Neuronal stem cell (in vitro differentiated cells): ENCODE data around the gene SHISA6.

Source experiments
- DNase-seq: peaks from one replicate; pipeline ENCODE4 v3.0.0-alpha.2; 2013; ENCODE audit warnings: low spot score
- H2AFZ ChIP-seq: one replicate; pipeline ENCODE4 v1.6.1; 2013; ENCODE audit warnings: mild to moderate bottlenecking, low read length, inconsistent platforms
- H2AK5ac ChIP-seq: 2 replicates; pipeline ENCODE4 v1.6.1; 2013; ENCODE audit warnings: low read depth, mild to moderate bottlenecking, inconsistent platforms, low read length, moderate library complexity, mixed read lengths
- H2BK120ac ChIP-seq: 2 replicates; pipeline ENCODE4 v1.6.1; 2013; ENCODE audit warnings: low read depth, mild to moderate bottlenecking, inconsistent platforms, low read length, moderate library complexity, mixed read lengths
- H2BK12ac ChIP-seq: one replicate; pipeline ENCODE4 v1.6.1; 2013; ENCODE audit warnings: low read length, inconsistent platforms
- H2BK15ac ChIP-seq: 2 replicates; pipeline ENCODE4 v1.6.1; 2013; ENCODE audit warnings: mild to moderate bottlenecking, low read length, inconsistent platforms, mixed read lengths
- H2BK5ac ChIP-seq: one replicate; pipeline ENCODE4 v1.6.1; 2013; ENCODE audit warnings: inconsistent platforms, mild to moderate bottlenecking, low read length, moderate library complexity
- H3K14ac ChIP-seq: one replicate; pipeline ENCODE4 v1.6.1; 2013; ENCODE audit warnings: low read length, inconsistent platforms
- H3K18ac ChIP-seq: 2 replicates; pipeline ENCODE4 v1.6.1; 2013; ENCODE audit warnings: low read length, inconsistent platforms
- H3K23ac ChIP-seq: 2 replicates; pipeline ENCODE4 v1.6.1; 2013; ENCODE audit warnings: low read depth, mild to moderate bottlenecking, mixed read lengths, low read length, inconsistent platforms; ENCODE audit not compliant: poor library complexity
- H3K27ac ChIP-seq: replicated peaks from 3 replicates; pipeline ENCODE4 v1.5.1; 2013; ENCODE audit warnings: low read length, inconsistent platforms
- H3K27me3 ChIP-seq, 3 experiments: 2 replicates each; pipeline ENCODE4 v1.6.1; 2013; ENCODE audit warnings: low read length in 3 of 3, mild to moderate bottlenecking in 2 of 3, inconsistent platforms in 1 of 3, low read depth in 1 of 3, mixed read lengths in 1 of 3, moderate library complexity in 1 of 3; ENCODE audit not compliant: control insufficient read depth in 3 of 3, insufficient read depth in 3 of 3
- H3K36me3 ChIP-seq, 2 donors: replicated peaks in 1 of 2; 2 replicates each; pipeline ENCODE4 v1.6.1; 2013; ENCODE audit warnings: low read length in 2 of 2; ENCODE audit not compliant: control insufficient read depth in 2 of 2, insufficient read depth in 2 of 2
- H3K4ac ChIP-seq: 2 replicates; pipeline ENCODE4 v1.6.1; 2013; ENCODE audit warnings: inconsistent platforms, mild to moderate bottlenecking, low read length, moderate library complexity
- H3K4me1 ChIP-seq, 2 donors: 1 replicate in 1 of 2; 2 replicates in 1 of 2; pipeline ENCODE4 v1.6.1; 2013; ENCODE audit warnings: low read length in 2 of 2, low read depth in 1 of 2; ENCODE audit not compliant: control insufficient read depth in 2 of 2, insufficient read depth in 1 of 2
- H3K4me2 ChIP-seq: one replicate; pipeline ENCODE4 v1.6.1; 2013; ENCODE audit warnings: mild to moderate bottlenecking, low read length, inconsistent platforms; ENCODE audit not compliant: insufficient read depth, poor library complexity, severe bottlenecking
- H3K4me3 ChIP-seq, 2 donors: 2 replicates each; pipeline ENCODE4 v1.5.1; 2013; ENCODE audit warnings: low read length in 2 of 2, mild to moderate bottlenecking in 2 of 2, inconsistent platforms in 1 of 2, moderate library complexity in 1 of 2
- H3K79me1 ChIP-seq: one replicate; pipeline ENCODE4 v1.6.1; 2013; ENCODE audit warnings: low read depth, mild to moderate bottlenecking, inconsistent platforms, low read length, moderate library complexity
- H3K9ac ChIP-seq: one replicate; pipeline ENCODE4 v1.6.1; 2013; ENCODE audit warnings: mild to moderate bottlenecking, low read depth, low read length, inconsistent platforms; ENCODE audit not compliant: poor library complexity
- H3K9me3 ChIP-seq, 2 donors: replicated peaks in 1 of 2; 2 replicates each; pipeline versions ENCODE3 to v1.6.1; 2013; ENCODE audit warnings: low read length in 2 of 2, mild to moderate bottlenecking in 2 of 2, inconsistent platforms in 1 of 2, low read depth in 1 of 2, mixed read lengths in 1 of 2, moderate library complexity in 1 of 2; ENCODE audit not compliant: control insufficient read depth in 2 of 2, insufficient read depth in 1 of 2
- H4K8ac ChIP-seq: one replicate; pipeline ENCODE4 v1.6.1; 2013; ENCODE audit warnings: low read depth, mild to moderate bottlenecking, inconsistent platforms, low read length, moderate library complexity
- H4K91ac ChIP-seq: one replicate; pipeline ENCODE4 v1.6.1; 2013; ENCODE audit warnings: low read length, low read depth, mild to moderate bottlenecking, inconsistent platforms; ENCODE audit not compliant: poor library complexity
- WGBS, 2 donors: extraction: QIAGEN DNeasy Blood & Tissue Kit; methylation state at CpG; one replicate each; pipeline ENCODE4 v1.1.7; 2013; ENCODE audit warnings: missing lambda C conversion rate in 2 of 2, mixed read lengths in 1 of 2; ENCODE audit not compliant: insufficient read length in 2 of 2, insufficient replicate concordance in 1 of 2; ENCODE audit errors: extremely low coverage in 2 of 2; 5-methylcytosine and 5-hydroxymethylcytosine counted together

The SHISA6 gene

DNA sequence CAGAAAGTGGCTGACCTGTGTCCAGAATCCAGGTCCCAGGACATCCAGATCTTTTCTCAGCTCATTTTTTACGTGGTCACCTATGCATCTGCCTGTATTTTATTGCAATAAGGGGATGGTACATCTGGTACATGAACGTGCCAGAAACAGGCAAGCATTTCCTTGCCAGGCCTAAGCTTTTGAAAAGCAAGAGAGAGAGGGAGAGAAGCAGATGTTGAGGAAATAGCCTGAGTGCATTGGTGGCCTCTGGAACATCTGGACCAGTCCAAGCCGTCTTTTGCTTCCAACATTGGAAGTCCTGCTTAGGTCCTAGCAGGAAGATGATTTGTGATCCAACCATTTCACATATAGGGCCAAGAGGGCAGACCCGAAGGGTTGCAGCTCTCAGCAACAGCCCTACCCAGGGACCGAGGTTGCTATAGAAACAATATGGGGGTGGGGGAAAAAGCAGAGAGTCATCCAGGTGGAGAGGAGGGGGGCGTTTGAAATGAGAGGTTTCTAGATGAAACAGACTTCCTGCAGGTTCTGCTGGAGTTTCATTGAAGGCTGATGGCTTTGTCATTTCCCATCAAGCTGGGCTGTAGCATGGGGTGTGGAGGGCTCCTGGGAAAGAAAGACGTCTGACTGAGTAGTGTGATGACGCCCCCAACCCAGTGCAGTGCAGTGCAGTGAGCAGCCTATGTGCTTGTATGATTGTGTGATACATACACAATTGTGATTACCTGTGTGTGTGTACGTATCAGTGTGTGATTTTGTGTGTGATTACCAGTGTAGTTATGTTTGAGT is 61.6 kb downstream of the SHISA6 start:
- no peak overlapping the region for H3K14ac ChIP-seq
- no peaks in the 10 kb centered on the region for H3K9me3 ChIP-seq
- no peak overlapping the region for H2AK5ac ChIP-seq
- H2BK120ac ChIP-seq, result no peak overlapping the region
- H3K27ac ChIP-seq, result no peak overlapping the region
- no peak overlapping the region for H2AFZ ChIP-seq
- no peak overlapping the region for H2BK15ac ChIP-seq
- no peaks in the 10 kb centered on the region for H3K27me3 ChIP-seq
- no peak overlapping the region for H2BK12ac ChIP-seq
- H3K18ac ChIP-seq, result no peak overlapping the region
- no peak overlapping the region for H3K4me3 ChIP-seq
- H3K4me2 ChIP-seq, result no peak overlapping the region
- no peak for DNase-seq
- H4K91ac ChIP-seq, result no peak overlapping the region
- H3K36me3 ChIP-seq, result no peaks in the 10 kb centered on the region
- H3K4me1 ChIP-seq, result no peaks in the 10 kb centered on the region
- no peak overlapping the region for H3K4ac ChIP-seq
- no peak overlapping the region for H3K9ac ChIP-seq
- no peak overlapping the region for H3K23ac ChIP-seq
- no peak overlapping the region for H2BK5ac ChIP-seq
- H3K79me1 ChIP-seq, result no peaks in the 10 kb centered on the region
- no peak overlapping the region for H4K8ac ChIP-seq
- WGBS, 2 donors, result no CpG with 5 or more reads among the region's 9 CpGs

- Histone ChIP-seq H3K23ac (no peak overlapping the region), H3K27me3 (no peaks in the 10 kb centered on the region), H3K4me2 (no peak overlapping the region), H3K4me3 (no peak overlapping the region), H3K9me3 (no peaks in the 10 kb centered on the region), H2BK15ac (no peak overlapping the region), H3K27ac (no peak overlapping the region), H2AK5ac (no peak overlapping the region), H3K36me3 (no peaks in the 10 kb centered on the region), H3K14ac (no peak overlapping the region), H3K4ac (no peak overlapping the region), H3K18ac (no peak overlapping the region), H3K9ac (no peak overlapping the region), H4K8ac (no peak overlapping the region), H2BK120ac (no peak overlapping the region), H2BK12ac (no peak overlapping the region), H2BK5ac (no peak overlapping the region), H4K91ac (no peak overlapping the region), H3K4me1 (no peaks in the 10 kb centered on the region), H2AFZ (no peak overlapping the region), H3K79me1 (no peaks in the 10 kb centered on the region)
- WGBS, 2 donors, result no CpG with 5 or more reads among the region's 12 CpGs
- no peak for DNase-seq
These were observed 62.9 kb downstream of the SHISA6 start for GRCh38 chr17:11303773-11304394.

GRCh38 chr17:11304568-11304967 is 63.6 kb downstream of the SHISA6 start:
- Histone ChIP-seq H2AFZ (no peak overlapping the region), H2AK5ac (no peak overlapping the region), H4K8ac (no peak overlapping the region), H3K79me1 (no peaks in the 10 kb centered on the region), H3K4me2 (no peak overlapping the region), H2BK5ac (no peak overlapping the region), H3K9ac (no peak overlapping the region), H2BK15ac (no peak overlapping the region), H3K36me3 (no peaks in the 10 kb centered on the region), H3K9me3 (no peaks in the 10 kb centered on the region), H3K4ac (no peak overlapping the region), H3K4me3 (no peak overlapping the region), H2BK12ac (no peak overlapping the region), H2BK120ac (no peak overlapping the region), H3K23ac (no peak overlapping the region), H3K27ac (no peak overlapping the region), H3K18ac (no peak overlapping the region), H3K27me3 (no peaks in the 10 kb centered on the region), H4K91ac (no peak overlapping the region), H3K4me1 (no peaks in the 10 kb centered on the region), H3K14ac (no peak overlapping the region)
- no CpG with 5 or more reads among the region's 7 CpGs for WGBS, 2 donors
- no peak for DNase-seq

- Histone ChIP-seq H3K9ac (no peak overlapping the region), H3K4me2 (no peak overlapping the region), H3K4ac (no peak overlapping the region), H3K27me3 (no peaks in the 10 kb centered on the region), H2AFZ (no peak overlapping the region), H3K4me1 (no peaks in the 10 kb centered on the region), H3K18ac (no peak overlapping the region), H4K8ac (no peak overlapping the region), H3K9me3 (no peaks in the 10 kb centered on the region), H3K27ac (no peak overlapping the region), H3K4me3 (no peak overlapping the region), H3K14ac (no peak overlapping the region), H3K79me1 (no peaks in the 10 kb centered on the region), H3K36me3 (no peaks in the 10 kb centered on the region), H2AK5ac (no peak overlapping the region), H2BK5ac (no peak overlapping the region), H4K91ac (peak overlapping the region; percentile 26), H2BK12ac (no peak overlapping the region), H2BK120ac (no peak overlapping the region), H2BK15ac (no peak overlapping the region), H3K23ac (no peak overlapping the region)
- WGBS, 2 donors, result no CpG with 5 or more reads among the region's 9 CpGs
- DNase-seq, result no peak
These were observed 64.5 kb downstream of the SHISA6 start for GRCh38 chr17:11305524-11305923.
